Ishikawa (cell line): ENCODE data around the gene PLPP4.

Experiments
- MAX ChIP-seq: IDR thresholded peaks from 2 replicates; pipeline ENCODE4 v1.6.1; 2012
- RAD21 ChIP-seq: IDR thresholded peaks from 2 replicates; pipeline ENCODE4 v1.6.1; 2012; ENCODE audit warnings: low read depth
- REST ChIP-seq: IDR thresholded peaks from 2 replicates; pipeline ENCODE4 v1.6.1; 2012; ENCODE audit warnings: low read depth, mild to moderate bottlenecking
- TAF1 ChIP-seq: IDR thresholded peaks from 2 replicates; pipeline ENCODE4 v1.6.1; 2012; ENCODE audit warnings: low read depth, mild to moderate bottlenecking
- TEAD4 ChIP-seq: IDR thresholded peaks from 2 replicates; pipeline ENCODE4 v1.6.1; 2012
- YY1 ChIP-seq: IDR thresholded peaks from 2 replicates; pipeline ENCODE4 v1.6.1; 2012; ENCODE audit warnings: low read depth

GRCh38 chr10:120456143-120456625, 843 bp upstream of the PLPP4 start:
- TF ChIP-seq TEAD4, result no peak
- TF ChIP-seq REST, result no peak
- TF ChIP-seq YY1, result no peak
- no peak for TF ChIP-seq TAF1
- TF ChIP-seq RAD21, result no peak
- no peak for TF ChIP-seq MAX
